ENCODE measurements around the gene ARL17A.
"Not testable (repeated sequence)": the region's sequence is repeated elsewhere in the genome, so short reads cannot be mapped to it uniquely, and the experiment has no call there.

ARL17A gene

GRCh38 chr17:46534716-46535115 lies 44.8 kb downstream of the ARL17A start:
- H3K4me1 ChIP-seq (ENCODE audit: control insufficient read depth, low read depth, low read length); H2BK120ac ChIP-seq (ENCODE audit: low read depth, low read length); H4K5ac ChIP-seq (ENCODE audit: low read length); H3K27me3 ChIP-seq (ENCODE audit: insufficient read depth, low read length, poor library complexity); H3K36me3 ChIP-seq (ENCODE audit: control insufficient read depth, insufficient read depth, low read length); H4K8ac ChIP-seq (ENCODE audit: low read depth, low read length); H3K79me2 ChIP-seq (ENCODE audit: control insufficient read depth, insufficient read depth, low read length); H3K4ac ChIP-seq (ENCODE audit: low read depth, low read length); H3K4me2 ChIP-seq (ENCODE audit: low read length); H3K23ac ChIP-seq (ENCODE audit: low read length); H3K18ac ChIP-seq (ENCODE audit: low read length); H3K56ac ChIP-seq (ENCODE audit: low read length); H3K27ac ChIP-seq (ENCODE audit: low read depth, low read length); H2BK5ac ChIP-seq (ENCODE audit: low read length); DNase-seq; H2BK15ac ChIP-seq (replicated peaks; ENCODE audit: low read depth); H3K9ac ChIP-seq (ENCODE audit: low read length); H2AK5ac ChIP-seq (ENCODE audit: low read length); H3K4me3 ChIP-seq (ENCODE audit: low read length); H3K79me1 ChIP-seq (ENCODE audit: low read length): not testable (repeated sequence)
- WGBS (ENCODE audit: extremely low coverage, insufficient coverage, low lambda C conversion rate), result no CpG with 5 or more reads among the region's 22 CpGs

GRCh38 chr17:46512168-46512567 lies 67.3 kb downstream of the ARL17A start, which contains the start of gene LRRC37A2:
LRRC37A2 (plus strand) TSS chr17:46512468; CDS start chr17:46512713, 245 bp downstream.
- not testable (repeated sequence) for H3K79me1 ChIP-seq (ENCODE audit: low read length); H4K5ac ChIP-seq (ENCODE audit: low read length); H3K27me3 ChIP-seq (ENCODE audit: insufficient read depth, low read length, poor library complexity); H4K8ac ChIP-seq (ENCODE audit: low read depth, low read length); H3K18ac ChIP-seq (ENCODE audit: low read length); H3K4me2 ChIP-seq (ENCODE audit: low read length); H2BK120ac ChIP-seq (ENCODE audit: low read depth, low read length); H3K79me2 ChIP-seq (ENCODE audit: control insufficient read depth, insufficient read depth, low read length); H3K23ac ChIP-seq (ENCODE audit: low read length); H3K4ac ChIP-seq (ENCODE audit: low read depth, low read length); H2BK5ac ChIP-seq (ENCODE audit: low read length); H3K27ac ChIP-seq (ENCODE audit: low read depth, low read length); H3K4me3 ChIP-seq (ENCODE audit: low read length); H2AK5ac ChIP-seq (ENCODE audit: low read length); H3K9ac ChIP-seq (ENCODE audit: low read length); H2BK15ac ChIP-seq (replicated peaks; ENCODE audit: low read depth); DNase-seq; H3K4me1 ChIP-seq (ENCODE audit: control insufficient read depth, low read depth, low read length); H3K56ac ChIP-seq (ENCODE audit: low read length); H3K36me3 ChIP-seq (ENCODE audit: control insufficient read depth, insufficient read depth, low read length)
- WGBS (ENCODE audit: extremely low coverage, insufficient coverage, low lambda C conversion rate), result no CpG with 5 or more reads among the region's 11 CpGs

GRCh38 chr17:46505896-46506295 lies 73.6 kb downstream of the ARL17A start:
- H2BK15ac ChIP-seq (replicated peaks; ENCODE audit: low read depth); H3K18ac ChIP-seq (ENCODE audit: low read length); H3K27ac ChIP-seq (ENCODE audit: low read depth, low read length); H3K4me2 ChIP-seq (ENCODE audit: low read length); H3K36me3 ChIP-seq (ENCODE audit: control insufficient read depth, insufficient read depth, low read length); H3K4me1 ChIP-seq (ENCODE audit: control insufficient read depth, low read depth, low read length); H2AK5ac ChIP-seq (ENCODE audit: low read length); H3K79me2 ChIP-seq (ENCODE audit: control insufficient read depth, insufficient read depth, low read length); H3K27me3 ChIP-seq (ENCODE audit: insufficient read depth, low read length, poor library complexity); H4K8ac ChIP-seq (ENCODE audit: low read depth, low read length); H2BK120ac ChIP-seq (ENCODE audit: low read depth, low read length); H3K4ac ChIP-seq (ENCODE audit: low read depth, low read length); H2BK5ac ChIP-seq (ENCODE audit: low read length); H3K56ac ChIP-seq (ENCODE audit: low read length); H4K5ac ChIP-seq (ENCODE audit: low read length); H3K23ac ChIP-seq (ENCODE audit: low read length); H3K4me3 ChIP-seq (ENCODE audit: low read length); H3K79me1 ChIP-seq (ENCODE audit: low read length); DNase-seq; H3K9ac ChIP-seq (ENCODE audit: low read length): not testable (repeated sequence)
- WGBS (ENCODE audit: extremely low coverage, insufficient coverage, low lambda C conversion rate), result no CpG with 5 or more reads among the region's 7 CpGs

- H3K79me2 ChIP-seq (ENCODE audit: control insufficient read depth, insufficient read depth, low read length); H3K27me3 ChIP-seq (ENCODE audit: insufficient read depth, low read length, poor library complexity); DNase-seq; H3K4me2 ChIP-seq (ENCODE audit: low read length); H2BK120ac ChIP-seq (ENCODE audit: low read depth, low read length); H3K36me3 ChIP-seq (ENCODE audit: control insufficient read depth, insufficient read depth, low read length); H2BK15ac ChIP-seq (replicated peaks; ENCODE audit: low read depth); H2BK5ac ChIP-seq (ENCODE audit: low read length); H3K4me1 ChIP-seq (ENCODE audit: control insufficient read depth, low read depth, low read length); H4K8ac ChIP-seq (ENCODE audit: low read depth, low read length); H3K79me1 ChIP-seq (ENCODE audit: low read length); H2AK5ac ChIP-seq (ENCODE audit: low read length); H3K27ac ChIP-seq (ENCODE audit: low read depth, low read length); H3K18ac ChIP-seq (ENCODE audit: low read length); H3K23ac ChIP-seq (ENCODE audit: low read length); H4K5ac ChIP-seq (ENCODE audit: low read length); H3K9ac ChIP-seq (ENCODE audit: low read length); H3K4me3 ChIP-seq (ENCODE audit: low read length); H3K4ac ChIP-seq (ENCODE audit: low read depth, low read length); H3K56ac ChIP-seq (ENCODE audit: low read length): not testable (repeated sequence)
- WGBS (ENCODE audit: extremely low coverage, insufficient coverage, low lambda C conversion rate), result no CpG with 5 or more reads among the region's 6 CpGs
Observed at GRCh38 chr17:46499437-46500139, 79.9 kb downstream of the ARL17A start.

- not testable (repeated sequence) for H3K4me2 ChIP-seq (ENCODE audit: low read length); H3K36me3 ChIP-seq (ENCODE audit: control insufficient read depth, insufficient read depth, low read length); H3K27me3 ChIP-seq (ENCODE audit: insufficient read depth, low read length, poor library complexity); H3K18ac ChIP-seq (ENCODE audit: low read length); H3K23ac ChIP-seq (ENCODE audit: low read length); H3K9ac ChIP-seq (ENCODE audit: low read length); H3K56ac ChIP-seq (ENCODE audit: low read length); DNase-seq; H2AK5ac ChIP-seq (ENCODE audit: low read length); H3K27ac ChIP-seq (ENCODE audit: low read depth, low read length); H2BK5ac ChIP-seq (ENCODE audit: low read length); H3K4me3 ChIP-seq (ENCODE audit: low read length); H4K5ac ChIP-seq (ENCODE audit: low read length); H3K4ac ChIP-seq (ENCODE audit: low read depth, low read length); H4K8ac ChIP-seq (ENCODE audit: low read depth, low read length); H3K79me1 ChIP-seq (ENCODE audit: low read length); H2BK15ac ChIP-seq (replicated peaks; ENCODE audit: low read depth); H3K4me1 ChIP-seq (ENCODE audit: control insufficient read depth, low read depth, low read length); H3K79me2 ChIP-seq (ENCODE audit: control insufficient read depth, insufficient read depth, low read length); H2BK120ac ChIP-seq (ENCODE audit: low read depth, low read length)
- no CpG with 5 or more reads among the region's 16 CpGs for WGBS (ENCODE audit: extremely low coverage, insufficient coverage, low lambda C conversion rate)
Observed at GRCh38 chr17:46492021-46492420, 87.5 kb downstream of the ARL17A start.

- no CpG with 5 or more reads among the region's 2 CpGs for WGBS (ENCODE audit: extremely low coverage, insufficient coverage, low lambda C conversion rate)
- H3K4me1 ChIP-seq (ENCODE audit: control insufficient read depth, low read depth, low read length); H3K23ac ChIP-seq (ENCODE audit: low read length); H3K56ac ChIP-seq (ENCODE audit: low read length); H3K27me3 ChIP-seq (ENCODE audit: insufficient read depth, low read length, poor library complexity); H3K4me3 ChIP-seq (ENCODE audit: low read length); H3K9ac ChIP-seq (ENCODE audit: low read length); H4K5ac ChIP-seq (ENCODE audit: low read length); DNase-seq; H3K27ac ChIP-seq (ENCODE audit: low read depth, low read length); H2BK120ac ChIP-seq (ENCODE audit: low read depth, low read length); H4K8ac ChIP-seq (ENCODE audit: low read depth, low read length); H3K18ac ChIP-seq (ENCODE audit: low read length); H3K4me2 ChIP-seq (ENCODE audit: low read length); H2BK5ac ChIP-seq (ENCODE audit: low read length); H3K36me3 ChIP-seq (ENCODE audit: control insufficient read depth, insufficient read depth, low read length); H3K79me2 ChIP-seq (ENCODE audit: control insufficient read depth, insufficient read depth, low read length); H3K4ac ChIP-seq (ENCODE audit: low read depth, low read length); H2AK5ac ChIP-seq (ENCODE audit: low read length); H2BK15ac ChIP-seq (replicated peaks; ENCODE audit: low read depth); H3K79me1 ChIP-seq (ENCODE audit: low read length): not testable (repeated sequence)
Observed at GRCh38 chr17:46481310-46481709, 98.2 kb downstream of the ARL17A start.
